Activated CD8-positive, alpha-beta T cell treated with anti-CD3 and anti-CD28 coated beads, Interleukin-2, amount 10 ng/mL, durations not matched to agents 7 days and 5 days (primary cell): Measurements from ENCODE around the gene RTCA. TPM values are rescaled to one million over a fixed set of nuclear protein-coding genes. Genes with fewer than 3 reads are reported as not detected.
"Not testable (repeated sequence)": the region's sequence is repeated elsewhere in the genome, so short reads cannot be mapped to it uniquely, and the experiment has no call there.

Source experiments
- ATAC-seq: fragments of 150-1000 bp; cut with Tn5 transposase; one replicate; pipeline ENCODE4 v1.10.0; 2021; ENCODE audit warnings: moderate library complexity
- CTCF ChIA-PET: fragments of 350-600 bp; sonication (Branson Sonifier 250); formaldehyde crosslinking; loops from one replicate; lab custom pipeline; 2021; ENCODE audit warnings: antibody characterized with exemption; lab: Charles Lee
- POLR2A ChIA-PET: fragments of 350-600 bp; sonication (Branson Sonifier 250); formaldehyde crosslinking; loops from one replicate; lab custom pipeline; 2021; ENCODE audit warnings: antibody characterized with exemption; lab: Charles Lee
- DNase-seq: peaks from one replicate; pipeline ENCODE4 v3.0.0-alpha.2; 2020
- H3K27ac Mint-ChIP-seq: one replicate; pipeline ENCODE4 v1.8.0; 2021; ENCODE audit warnings: mild to moderate bottlenecking, mixed read lengths
- H3K27me3 Mint-ChIP-seq: one replicate; pipeline ENCODE4 v1.8.0; 2021; ENCODE audit warnings: low read depth, mixed read lengths
- H3K36me3 Mint-ChIP-seq: one replicate; pipeline ENCODE4 v1.8.0; 2021; ENCODE audit warnings: low read depth, mixed read lengths
- H3K4me1 Mint-ChIP-seq: one replicate; pipeline ENCODE4 v1.8.0; 2021; ENCODE audit warnings: low read depth, mixed read lengths
- H3K4me3 Mint-ChIP-seq: one replicate; pipeline ENCODE4 v1.8.0; 2021; ENCODE audit warnings: mild to moderate bottlenecking, mixed read lengths
- H3K9me3 Mint-ChIP-seq: one replicate; pipeline ENCODE4 v1.8.0; 2022; ENCODE audit warnings: mixed read lengths; ENCODE audit not compliant: insufficient read depth
- total RNA-seq, 2 experiments: library from RNA; stranded (reverse); gene quantifications; one replicate each; pipeline ENCODE4 v1.2.3, GENCODE V29; 2021

The RTCA gene
- total RNA-seq, 2 experiments from 2014 or later, result 51.6 to 51.7 TPM

- Mint-ChIP-seq H3K36me3 (peaks cover 42% of the 10 kb centered on the region), H3K27ac (no peak overlapping the region), H3K27me3 (no peaks in the 10 kb centered on the region), H3K4me3 (no peak overlapping the region), H3K9me3 (no peaks in the 10 kb centered on the region), H3K4me1 (no peaks in the 10 kb centered on the region)
- ChIA-PET POLR2A (no interaction called here), CTCF (interaction anchor here (1.6 kb wide), 1 partner anchor 168 kb away, joined by 7 read pairs; no protein-coding TSS in a partner anchor)
- no peak for DNase-seq
- no peak for ATAC-seq
These were observed 24.3 kb downstream of the RTCA start for GRCh38 chr1:100290291-100290690.

DNA sequence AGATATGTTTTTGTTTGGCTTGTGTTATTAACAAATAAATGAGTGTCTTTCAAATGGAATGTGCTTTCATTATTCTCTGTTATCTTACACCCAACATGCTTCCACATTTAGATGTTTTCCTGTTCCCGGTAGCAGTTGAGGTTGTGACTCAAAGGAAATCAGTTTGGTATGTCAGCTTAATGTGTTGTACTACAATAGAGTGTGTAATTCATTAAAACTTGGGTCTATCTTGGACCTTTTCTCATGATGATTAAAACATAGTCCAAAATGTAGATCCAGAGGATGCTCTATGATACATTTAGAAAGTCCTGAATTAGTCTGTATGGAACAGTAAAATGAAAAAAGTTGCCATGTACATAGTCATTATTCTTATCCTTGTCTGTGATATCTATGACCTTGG lies 26.7 kb downstream of the RTCA start:
- Mint-ChIP-seq H3K27me3 (no peaks in the 10 kb centered on the region), H3K9me3 (no peaks in the 10 kb centered on the region), H3K36me3 (peaks cover 37% of the 10 kb centered on the region), H3K4me1 (no peaks in the 10 kb centered on the region), H3K27ac (no peak overlapping the region), H3K4me3 (no peak overlapping the region)
- DNase-seq, result no peak
- CTCF ChIA-PET, result no interaction called here
- no peak for ATAC-seq
- POLR2A ChIA-PET, result no interaction called here

DNA sequence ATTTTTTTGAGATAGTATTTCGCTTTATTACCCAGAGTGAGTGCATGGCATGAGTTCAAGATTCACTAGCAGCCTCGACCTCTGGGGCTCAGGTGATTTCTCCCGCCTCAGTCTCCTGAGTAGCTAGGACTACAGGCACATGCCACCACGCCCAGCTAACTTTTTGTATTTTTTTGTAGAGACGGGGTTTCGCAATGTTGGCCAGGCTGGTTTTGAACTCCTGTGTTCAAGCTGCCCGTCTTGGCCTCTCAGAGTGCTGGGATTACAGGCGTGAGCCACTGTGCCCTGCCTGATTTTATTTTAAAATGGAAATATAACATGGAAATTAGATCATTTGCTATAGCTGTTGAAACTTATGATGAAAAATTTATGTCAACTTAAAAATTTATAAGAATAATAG lies 30.1 kb downstream of the RTCA start:
- H3K4me3 Mint-ChIP-seq, result no peak overlapping the region
- H3K36me3 Mint-ChIP-seq, result peaks cover 24% of the 10 kb centered on the region
- ChIA-PET POLR2A (interaction anchor here (0.7 kb wide), 1 partner anchor 70 kb away, joined by 3 read pairs; no protein-coding TSS in a partner anchor), CTCF (interaction anchor here (1.3 kb wide), 1 partner anchor 573 kb away, joined by 3 read pairs; no protein-coding TSS in a partner anchor)
- H3K27me3 Mint-ChIP-seq, result no peaks in the 10 kb centered on the region
- DNase-seq (no peak), ATAC-seq (no peak)
- peaks cover 2% of the 10 kb centered on the region for H3K4me1 Mint-ChIP-seq
- no peaks in the 10 kb centered on the region for H3K9me3 Mint-ChIP-seq
- H3K27ac Mint-ChIP-seq, result no peak overlapping the region

- ATAC-seq, DNase-seq, H3K4me3 Mint-ChIP-seq, H3K27me3 Mint-ChIP-seq, H3K4me1 Mint-ChIP-seq, H3K9me3 Mint-ChIP-seq, H3K27ac Mint-ChIP-seq, POLR2A ChIA-PET: not testable (repeated sequence)
- CTCF ChIA-PET, result interaction anchor here (1.3 kb wide), 1 partner anchor 572 kb away, joined by 3 read pairs; no protein-coding TSS in a partner anchor
- peaks cover 20% of the 10 kb centered on the region for H3K36me3 Mint-ChIP-seq
These were observed 31.0 kb downstream of the RTCA start for GRCh38 chr1:100296997-100297396.

- ATAC-seq, result no peak
- H3K27me3 Mint-ChIP-seq, result no peaks in the 10 kb centered on the region
- POLR2A ChIA-PET, result interaction anchor here (1.6 kb wide), 1 partner anchor 32 kb away, joined by 4 read pairs; the partner anchor contains the start of gene RTCA
These were observed 32.5 kb downstream of the RTCA start for GRCh38 chr1:100298512-100298911.

GRCh38 chr1:100299521-100300222 lies 33.7 kb downstream of the RTCA start:
- Mint-ChIP-seq H3K4me3 (no peak overlapping the region), H3K36me3 (peaks cover 6% of the 10 kb centered on the region), H3K9me3 (no peaks in the 10 kb centered on the region), H3K4me1 (peaks cover 2% of the 10 kb centered on the region), H3K27ac (no peak overlapping the region), H3K27me3 (no peaks in the 10 kb centered on the region)
- ChIA-PET CTCF (interaction anchor here (1.0 kb wide), 1 partner anchor 161 kb away, joined by 3 read pairs; no protein-coding TSS in a partner anchor), POLR2A (interaction anchor here (1.6 to 2.0 kb wide), 2 partner anchors 33 to 53 kb away, joined by 4 to 6 read pairs; partner anchors contain the start of genes CDC14A and RTCA)
- ATAC-seq (no peak), DNase-seq (no peak)

More at GRCh38 chr1:100298512-100298911, 32.5 kb downstream of the RTCA start:
- DNase-seq, result no peak
- peaks cover 9% of the 10 kb centered on the region for H3K36me3 Mint-ChIP-seq
- CTCF ChIA-PET, result interaction anchor here (0.7 kb wide), 1 partner anchor 14 kb away, joined by 3 read pairs; no protein-coding TSS in a partner anchor
- no peak overlapping the region for H3K4me3 Mint-ChIP-seq
- peaks cover 2% of the 10 kb centered on the region for H3K4me1 Mint-ChIP-seq
- no peaks in the 10 kb centered on the region for H3K9me3 Mint-ChIP-seq
- no peak overlapping the region for H3K27ac Mint-ChIP-seq

GRCh38 chr1:100300691-100301090 lies 34.7 kb downstream of the RTCA start:
- ChIA-PET CTCF (interaction anchor here (1.2 kb wide), 2 partner anchors 11 to 159 kb away, joined by 4 to 5 read pairs; no protein-coding TSS in a partner anchor), POLR2A (interaction anchor here (2.0 kb wide), 1 partner anchor 52 kb away, joined by 6 read pairs; the partner anchor contains the start of gene CDC14A)
- no peak for DNase-seq
- no peak for ATAC-seq
- Mint-ChIP-seq H3K27ac (no peak overlapping the region), H3K36me3 (peaks cover 6% of the 10 kb centered on the region), H3K9me3 (no peaks in the 10 kb centered on the region), H3K4me1 (peaks cover 2% of the 10 kb centered on the region), H3K27me3 (no peaks in the 10 kb centered on the region), H3K4me3 (no peak overlapping the region)

GRCh38 chr1:100302739-100303138 lies 36.7 kb downstream of the RTCA start:
- CTCF ChIA-PET, result no interaction called here
- no peak overlapping the region for H3K4me3 Mint-ChIP-seq
- H3K27me3 Mint-ChIP-seq, result no peaks in the 10 kb centered on the region
- POLR2A ChIA-PET, result interaction anchor here (0.7 kb wide), 1 partner anchor 50 kb away, joined by 3 read pairs; no protein-coding TSS in a partner anchor
- no peaks in the 10 kb centered on the region for H3K9me3 Mint-ChIP-seq
- DNase-seq (no peak), ATAC-seq (no peak)
- no peaks in the 10 kb centered on the region for H3K36me3 Mint-ChIP-seq
- H3K4me1 Mint-ChIP-seq, result peaks cover 4% of the 10 kb centered on the region
- H3K27ac Mint-ChIP-seq, result no peak overlapping the region

DNA sequence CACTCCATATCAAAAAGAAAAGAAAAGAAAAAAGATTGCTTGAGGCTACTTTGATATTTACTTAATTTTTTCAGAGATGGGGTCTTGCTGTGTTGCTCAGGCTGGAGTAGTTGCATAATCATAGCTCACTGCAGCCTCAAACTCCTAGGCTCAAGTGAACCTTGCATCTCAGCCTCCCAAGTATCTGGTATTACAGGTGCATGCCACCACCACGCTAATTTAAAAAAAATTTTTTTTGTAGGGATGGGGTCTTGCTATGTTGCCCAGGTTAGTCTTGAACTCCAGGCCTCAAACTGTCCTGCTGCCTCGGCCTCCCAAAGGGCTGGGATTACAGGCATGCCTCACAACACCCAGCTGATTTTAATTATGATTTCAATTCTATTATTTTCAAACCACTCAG lies 38.2 kb downstream of the RTCA start:
- CTCF ChIA-PET, result no interaction called here
- POLR2A ChIA-PET, result interaction anchor here (0.5 kb wide), 1 partner anchor 92 kb away, joined by 3 read pairs; no protein-coding TSS in a partner anchor
- no peaks in the 10 kb centered on the region for H3K36me3 Mint-ChIP-seq
- peaks cover 2% of the 10 kb centered on the region for H3K4me1 Mint-ChIP-seq
- no peak overlapping the region for H3K4me3 Mint-ChIP-seq
- no peak overlapping the region for H3K27ac Mint-ChIP-seq
- ATAC-seq (no peak), DNase-seq (no peak)
- no peaks in the 10 kb centered on the region for H3K27me3 Mint-ChIP-seq
- no peaks in the 10 kb centered on the region for H3K9me3 Mint-ChIP-seq

GRCh38 chr1:100304921-100305320 lies 38.9 kb downstream of the RTCA start:
- Mint-ChIP-seq H3K4me1 (peaks cover 2% of the 10 kb centered on the region), H3K36me3 (no peaks in the 10 kb centered on the region), H3K27me3 (no peaks in the 10 kb centered on the region), H3K27ac (no peak overlapping the region), H3K9me3 (peaks cover 3% of the 10 kb centered on the region), H3K4me3 (no peak overlapping the region)
- ChIA-PET CTCF (no interaction called here), POLR2A (no interaction called here)
- DNase-seq (no peak), ATAC-seq (no peak)

GRCh38 chr1:100305954-100306353 lies 39.9 kb downstream of the RTCA start:
- no peak overlapping the region for H3K4me3 Mint-ChIP-seq
- DNase-seq, result no peak
- ChIA-PET POLR2A (no interaction called here), CTCF (no interaction called here)
- peaks cover 2% of the 10 kb centered on the region for H3K36me3 Mint-ChIP-seq
- H3K27ac Mint-ChIP-seq, result no peak overlapping the region
- H3K4me1 Mint-ChIP-seq, result peaks cover 2% of the 10 kb centered on the region
- no peak for ATAC-seq
- no peaks in the 10 kb centered on the region for H3K27me3 Mint-ChIP-seq
- H3K9me3 Mint-ChIP-seq, result peaks cover 5% of the 10 kb centered on the region

- H3K27me3 Mint-ChIP-seq, result no peaks in the 10 kb centered on the region
- POLR2A ChIA-PET, result no interaction called here
- H3K9me3 Mint-ChIP-seq, result peaks cover 5% of the 10 kb centered on the region
- CTCF ChIA-PET, result no interaction called here
- H3K4me3 Mint-ChIP-seq, result no peak overlapping the region
- H3K27ac Mint-ChIP-seq, result no peak overlapping the region
- H3K36me3 Mint-ChIP-seq, result peaks cover 2% of the 10 kb centered on the region
- DNase-seq (no peak), ATAC-seq (no peak)
- H3K4me1 Mint-ChIP-seq, result peaks cover 2% of the 10 kb centered on the region
These were observed 40.8 kb downstream of the RTCA start for GRCh38 chr1:100306735-100307313.
